MM.1S (cell line): Measurements from ENCODE around the gene DEAF1.

ENCODE experiments used
- DNase-seq: peaks from one replicate; pipeline ENCODE4 v3.0.0-alpha.2; 2015
- H2AFZ ChIP-seq: fragments of 300-600 bp; sonication (generic); 2 replicates; pipeline ENCODE4 v1.6.0; 2016; ENCODE audit warnings: antibody characterized with exemption, low read length
- H3F3A ChIP-seq: fragments of 300-600 bp; sonication (generic); 2 replicates; pipeline ENCODE4 v1.6.1; 2016; ENCODE audit warnings: mild to moderate bottlenecking, antibody characterized with exemption, low read length, moderate library complexity, mixed read lengths; ENCODE audit not compliant: insufficient read depth
- H3K27ac ChIP-seq: fragments of 300-600 bp; sonication (generic); 2 replicates; pipeline ENCODE4 v1.5.1; 2016; ENCODE audit warnings: mild to moderate bottlenecking, low read length
- H3K27me3 ChIP-seq: fragments of 300-600 bp; sonication (generic); replicated peaks from 2 replicates; pipeline ENCODE4 v1.6.0; 2016; ENCODE audit warnings: low read length; ENCODE audit not compliant: insufficient read depth
- H3K36me3 ChIP-seq: fragments of 300-600 bp; sonication (generic); replicated peaks from 2 replicates; pipeline ENCODE4 v1.6.1; 2016; ENCODE audit warnings: mild to moderate bottlenecking, low read length, mixed read lengths; ENCODE audit not compliant: insufficient read depth
- H3K4me1 ChIP-seq: fragments of 300-600 bp; sonication (generic); 2 replicates; pipeline ENCODE4 v1.6.1; 2016; ENCODE audit warnings: low read length, mixed read lengths
- H3K4me2 ChIP-seq: fragments of 300-600 bp; sonication (generic); 2 replicates; pipeline ENCODE4 v1.6.0; 2016; ENCODE audit warnings: low read depth, low read length
- H3K4me3 ChIP-seq: fragments of 300-600 bp; sonication (generic); 2 replicates; pipeline ENCODE4 v1.5.1; 2016; ENCODE audit warnings: low read length, mixed read lengths
- H3K79me2 ChIP-seq: fragments of 300-600 bp; sonication (generic); 2 replicates; pipeline ENCODE4 v1.6.1; 2016; ENCODE audit warnings: mixed run types, low read length, mixed read lengths
- H3K9ac ChIP-seq: fragments of 300-600 bp; sonication (generic); 2 replicates; pipeline ENCODE4 v1.6.1; 2016; ENCODE audit warnings: low read length, mixed read lengths
- H3K9me2 ChIP-seq: fragments of 300-600 bp; sonication (generic); replicated peaks from 2 replicates; pipeline ENCODE4 v1.6.1; 2016; ENCODE audit warnings: mild to moderate bottlenecking, low read length, mixed read lengths; ENCODE audit not compliant: insufficient read depth
- H3K9me3 ChIP-seq: fragments of 300-600 bp; sonication (generic); replicated peaks from 2 replicates; pipeline ENCODE4 v1.6.1; 2016; ENCODE audit warnings: mild to moderate bottlenecking, low read length, mixed read lengths; ENCODE audit not compliant: insufficient read depth
- H4K20me1 ChIP-seq: fragments of 300-600 bp; sonication (generic); 2 replicates; pipeline ENCODE4 v1.6.1; 2016; ENCODE audit warnings: mild to moderate bottlenecking, low read length, moderate library complexity, mixed read lengths; ENCODE audit not compliant: insufficient read depth
- CTCF ChIP-seq: fragments of 300-600 bp; sonication (generic); IDR thresholded peaks from 2 replicates; pipeline ENCODE4 v1.5.1; 2016; ENCODE audit warnings: antibody characterized with exemption, low read length, mixed read lengths
- EZH2 ChIP-seq: fragments of 300-600 bp; sonication (generic); optimal IDR thresholded peaks from 2 replicates; pipeline ENCODE3; 2017; ENCODE audit warnings: low read depth, mild to moderate bottlenecking, antibody characterized with exemption, low read length, mixed read lengths
- EZH2phosphoT487 ChIP-seq: fragments of 300-600 bp; sonication (generic); IDR thresholded peaks from 2 replicates; pipeline ENCODE4 v1.6.1; 2018; ENCODE audit warnings: antibody characterized with exemption, low read length

Gene DEAF1

GRCh38 chr11:709109-709997 is 14.3 kb upstream of the DEAF1 start:
- H3K4me2 ChIP-seq: no peak overlapping the region
- no peak overlapping the region for H3K9ac ChIP-seq
- TF ChIP-seq EZH2phosphoT487 (no peak), EZH2 (no peak), CTCF (no peak)
- H3K79me2 ChIP-seq: no peaks in the 10 kb centered on the region
- no peaks in the 10 kb centered on the region for H3F3A ChIP-seq
- H3K27ac ChIP-seq: no peak overlapping the region
- no peaks in the 10 kb centered on the region for H3K9me2 ChIP-seq
- no peak for DNase-seq
- no peak overlapping the region for H3K4me3 ChIP-seq
- H2AFZ ChIP-seq: no peak overlapping the region
- no peaks in the 10 kb centered on the region for H4K20me1 ChIP-seq
- H3K27me3 ChIP-seq: peaks cover 50% of the 10 kb centered on the region
- H3K9me3 ChIP-seq: no peaks in the 10 kb centered on the region
- 0 out of 2 replicates have a peak, but pooled peaks cover 3% of the 10 kb centered on the region for H3K4me1 ChIP-seq
- H3K36me3 ChIP-seq: no peaks in the 10 kb centered on the region

GRCh38 chr11:708511-708910 is 13.5 kb upstream of the DEAF1 start:
- H3K79me2 ChIP-seq: no peaks in the 10 kb centered on the region
- H3K9me2 ChIP-seq: no peaks in the 10 kb centered on the region
- TF ChIP-seq EZH2 (no peak), CTCF (no peak), EZH2phosphoT487 (no peak)
- no peak overlapping the region for H3K9ac ChIP-seq
- no peaks in the 10 kb centered on the region for H4K20me1 ChIP-seq
- H3K9me3 ChIP-seq: no peaks in the 10 kb centered on the region
- peaks cover 50% of the 10 kb centered on the region for H3K27me3 ChIP-seq
- H2AFZ ChIP-seq: no peak overlapping the region
- no peak overlapping the region for H3K4me3 ChIP-seq
- 0 out of 2 replicates have a peak, but pooled peaks cover 3% of the 10 kb centered on the region for H3K4me1 ChIP-seq
- no peaks in the 10 kb centered on the region for H3F3A ChIP-seq
- H3K27ac ChIP-seq: no peak overlapping the region
- no peak for DNase-seq
- no peaks in the 10 kb centered on the region for H3K36me3 ChIP-seq
- no peak overlapping the region for H3K4me2 ChIP-seq

- Histone ChIP-seq H2AFZ (no peak overlapping the region), H3K4me3 (no peak overlapping the region), H3K9me2 (no peaks in the 10 kb centered on the region), H3K27me3 (peaks cover 47% of the 10 kb centered on the region), H3K4me2 (no peak overlapping the region), H3K4me1 (0 out of 2 replicates have a peak, but pooled peaks cover 3% of the 10 kb centered on the region), H3K9me3 (no peaks in the 10 kb centered on the region), H3K36me3 (no peaks in the 10 kb centered on the region), H3K27ac (no peak overlapping the region), H3K9ac (no peak overlapping the region), H3F3A (no peaks in the 10 kb centered on the region), H3K79me2 (no peaks in the 10 kb centered on the region), H4K20me1 (no peaks in the 10 kb centered on the region)
- TF ChIP-seq EZH2phosphoT487: no peak
- no peak for TF ChIP-seq CTCF
- TF ChIP-seq EZH2: no peak
- DNase-seq: no peak
Observed at GRCh38 chr11:707817-708420, 12.9 kb upstream of the DEAF1 start.
